Endothelial cell of umbilical vein (primary cell): ENCODE measurements around the gene IL31RA. TPM values are rescaled to one million over a fixed set of nuclear protein-coding genes. Genes with fewer than 3 reads are reported as not detected.

Source experiments
- BruUV-seq: library from RNA; stranded (reverse); fragments of 400-500 nt; replicated peaks from 2 replicates; lab custom pipeline; 2021; lab: Mats Ljungman, UMichigan
- CTCF ChIA-PET: fragments of 300-600, 350-600 bp; sonication (Branson Sonifier 250); formaldehyde crosslinking; loops from one replicate; lab custom pipeline; 2021; ENCODE audit warnings: antibody characterized with exemption, inconsistent platforms; lab: Charles Lee
- POLR2A ChIA-PET: fragments of 300-600, 350-600 bp; sonication (Branson Sonifier 250); formaldehyde crosslinking; loops from one replicate; lab custom pipeline; 2021; ENCODE audit warnings: antibody characterized with exemption, inconsistent platforms; lab: Charles Lee
- DNase-seq: peaks from one replicate; pipeline ENCODE4 v3.0.0-alpha.2; 2011; ENCODE audit warnings: low read depth, low spot score
- FAIRE-seq: peaks from 2 replicates; lab custom pipeline; 2011; peaks lifted over from hg19 to GRCh38; lab: Jason Lieb, UNC
- H2AFZ ChIP-seq: 2 replicates; pipeline ENCODE4 v1.6.0; 2012; ENCODE audit warnings: low read depth, low read length, control low read depth, inconsistent platforms
- H3K27ac ChIP-seq: 2 replicates; pipeline ENCODE4 v1.5.1; 2011; ENCODE audit warnings: low read depth, mild to moderate bottlenecking, control low read depth, low read length, moderate library complexity; ENCODE audit not compliant: insufficient read depth
- H3K27me3 ChIP-seq, 2 experiments: 2 replicates each; pipeline versions ENCODE4 v1.6.0 to v1.6.1; 2011; ENCODE audit warnings: low read length in 2 of 2, mixed read lengths in 1 of 2; ENCODE audit not compliant: control insufficient read depth in 2 of 2, insufficient read depth in 2 of 2
- H3K36me3 ChIP-seq, 2 experiments: 2 replicates in 1 of 2; 3 replicates in 1 of 2; pipeline ENCODE4 v1.5.1; 2011; ENCODE audit warnings: low read length in 2 of 2, mild to moderate bottlenecking in 1 of 2, moderate library complexity in 1 of 2; ENCODE audit not compliant: control insufficient read depth in 2 of 2, insufficient read depth in 2 of 2; ENCODE audit errors: extremely low read depth in 1 of 2
- H3K4me1 ChIP-seq: 3 replicates; pipeline ENCODE4 v1.5.1; 2011; ENCODE audit warnings: mild to moderate bottlenecking, low read length; ENCODE audit not compliant: control insufficient read depth, insufficient read depth; ENCODE audit errors: extremely low read depth
- H3K4me2 ChIP-seq: 2 replicates; pipeline ENCODE4 v1.6.1; 2011; ENCODE audit warnings: low read length, control low read depth, mixed read lengths; ENCODE audit not compliant: insufficient read depth
- H3K4me3 ChIP-seq, 3 experiments: fragments of 200-600 bp in 1 of 3; sonication (generic), shearing (Covaris generic) in 1 of 3; replicated peaks in 1 of 3; 2 replicates each; pipeline ENCODE4 v1.5.1; 2011 to 2016; ENCODE audit warnings: control low read depth in 3 of 3, low read length in 3 of 3, mild to moderate bottlenecking in 2 of 3, inconsistent platforms in 1 of 3, low read depth in 1 of 3, moderate library complexity in 1 of 3; ENCODE audit not compliant: insufficient read depth in 1 of 3
- H3K79me2 ChIP-seq: 2 replicates; pipeline ENCODE4 v1.6.0; 2012; ENCODE audit warnings: low read length, inconsistent platforms; ENCODE audit not compliant: control insufficient read depth, insufficient read depth
- H3K9ac ChIP-seq: replicated peaks from 2 replicates; pipeline ENCODE3; 2011; ENCODE audit warnings: low read length, control low read depth; ENCODE audit not compliant: insufficient read depth; ENCODE audit errors: extremely low read depth
- H3K9me1 ChIP-seq: replicated peaks from 3 replicates; pipeline ENCODE4 v1.6.0; 2011; ENCODE audit warnings: mild to moderate bottlenecking, low read length; ENCODE audit not compliant: control insufficient read depth, insufficient read depth; ENCODE audit errors: extremely low read depth
- H3K9me3 ChIP-seq: replicated peaks from 2 replicates; pipeline ENCODE4 v1.5.1; 2012; ENCODE audit warnings: low read length, inconsistent platforms; ENCODE audit not compliant: control insufficient read depth, insufficient read depth
- H4K20me1 ChIP-seq: replicated peaks from 2 replicates; pipeline ENCODE3; 2011; ENCODE audit warnings: mild to moderate bottlenecking, low read length; ENCODE audit not compliant: control insufficient read depth, insufficient read depth; ENCODE audit errors: extremely low read depth
- EZH2 ChIP-seq: IDR thresholded peaks from 2 replicates; pipeline ENCODE4 v1.6.1; 2012; ENCODE audit warnings: borderline replicate concordance, low read depth, mild to moderate bottlenecking, moderate library complexity, low read length, inconsistent platforms; ENCODE audit not compliant: severe bottlenecking
- FOS ChIP-seq: IDR thresholded peaks from 2 replicates; pipeline ENCODE4 v1.6.1; 2011; ENCODE audit warnings: mild to moderate bottlenecking, low read length, moderate library complexity, borderline replicate concordance; ENCODE audit not compliant: insufficient read depth
- GATA2 ChIP-seq: IDR thresholded peaks from 2 replicates; pipeline ENCODE4 v1.7.0; 2011; ENCODE audit warnings: low read depth, mild to moderate bottlenecking, moderate library complexity, mixed read lengths, low read length; ENCODE audit not compliant: insufficient read length, insufficient read depth
- JUN ChIP-seq: IDR thresholded peaks from 2 replicates; pipeline ENCODE4 v1.6.1; 2011; ENCODE audit warnings: borderline replicate concordance, low read depth; ENCODE audit not compliant: insufficient read length, insufficient read depth
- MYC ChIP-seq: IDR thresholded peaks from one replicate; pipeline ENCODE4 v1.6.1; 2011; ENCODE audit warnings: mild to moderate bottlenecking, low read depth, low read length
- POLR2A ChIP-seq: IDR thresholded peaks from 2 replicates; pipeline ENCODE4 v1.6.1; 2012; ENCODE audit warnings: low read depth, mild to moderate bottlenecking, control low read depth, low read length
- POLR2AphosphoS5 ChIP-seq: IDR thresholded peaks from 2 replicates; pipeline ENCODE4 v1.6.1; 2012; ENCODE audit warnings: low read depth, mild to moderate bottlenecking, control low read depth, low read length, moderate library complexity; ENCODE audit not compliant: insufficient read depth
- dilution Hi-C: fragments of 300-500 bp; cut with MboI; formaldehyde crosslinking; loops from one replicate; pipeline ENCODE4 v1.15.0; 2019; ENCODE audit warnings: low sequenced_read_pairs; ENCODE audit not compliant: extremely low pct_ligation_motif_present
- intact Hi-C: fragments of 100-400 bp; cut with micrococcal nuclease; formaldehyde crosslinking; loops from one replicate; pipeline ENCODE4 v1.10.0; 2022
- polyA plus RNA-seq, 4 experiments: library from polyadenylated mRNA; depleted of rRNA in 3 of 4; stranded (reverse) in 3 of 4; unstranded in 1 of 4; fragments of >200 nt; gene quantifications; 2 replicates each; pipeline versions ENCODE4 v1.2.1 to v1.2.3, GENCODE V29; 2011 to 2012; ENCODE audit warnings: missing spikeins in 1 of 4
- total RNA-seq: library from RNA; stranded (reverse); gene quantifications from 2 replicates; pipeline ENCODE4 v1.2.3, GENCODE V29; 2021
- TF ChIP-seq, protein P1 (sequence below): IDR thresholded peaks from 2 replicates; pipeline ENCODE4 v1.6.1; 2011; ENCODE audit not compliant: insufficient read depth, insufficient read length
- TF ChIP-seq, protein P2 (sequence below), 2 donors: IDR thresholded peaks; 1 replicate in 1 of 2; 2 replicates in 1 of 2; pipeline ENCODE4 v1.5.1; 2011; ENCODE audit warnings: low read length in 2 of 2, mild to moderate bottlenecking in 2 of 2, moderate library complexity in 2 of 2, control low read depth in 1 of 2, inconsistent platforms in 1 of 2, low read depth in 1 of 2; ENCODE audit not compliant: insufficient read depth in 1 of 2; ENCODE audit errors: extremely low read depth in 1 of 2

Gene IL31RA
- total and polyA plus RNA-seq, 2 donors (not counting 3 experiments of a cell fraction or from before 2014, with no cell fraction given): 0.14 to 0.75 TPM

DNA sequence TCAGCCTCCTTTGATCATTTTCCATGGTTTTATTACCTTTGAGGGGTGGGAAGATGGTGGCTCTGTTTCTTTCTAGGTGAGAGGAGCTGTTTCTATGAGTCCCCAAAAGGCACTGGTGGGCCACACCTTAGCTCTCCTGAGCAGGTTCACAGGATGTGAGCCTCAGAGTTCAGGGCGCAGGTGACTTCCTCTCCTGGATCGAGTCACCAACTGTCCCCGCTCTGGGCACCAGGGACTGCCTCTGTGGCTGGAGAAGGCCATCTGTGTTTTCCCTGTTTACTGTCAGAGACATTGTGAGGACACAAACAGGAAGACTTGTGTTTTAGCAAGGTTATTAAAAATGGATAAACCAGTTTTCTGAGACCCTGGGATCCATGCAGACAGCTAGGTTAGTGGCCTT, 68.5 kb downstream of the IL31RA start:
- TF ChIP-seq FOS: no peak
- TF ChIP-seq, protein P1, sequence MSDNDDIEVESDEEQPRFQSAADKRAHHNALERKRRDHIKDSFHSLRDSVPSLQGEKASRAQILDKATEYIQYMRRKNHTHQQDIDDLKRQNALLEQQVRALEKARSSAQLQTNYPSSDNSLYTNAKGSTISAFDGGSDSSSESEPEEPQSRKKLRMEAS: no peak
- no peak for TF ChIP-seq EZH2
- no peak for TF ChIP-seq MYC
- no peak for TF ChIP-seq GATA2
- TF ChIP-seq JUN: no peak
- TF ChIP-seq POLR2AphosphoS5: no peak
- TF ChIP-seq POLR2A: no peak
- TF ChIP-seq, protein P2, sequence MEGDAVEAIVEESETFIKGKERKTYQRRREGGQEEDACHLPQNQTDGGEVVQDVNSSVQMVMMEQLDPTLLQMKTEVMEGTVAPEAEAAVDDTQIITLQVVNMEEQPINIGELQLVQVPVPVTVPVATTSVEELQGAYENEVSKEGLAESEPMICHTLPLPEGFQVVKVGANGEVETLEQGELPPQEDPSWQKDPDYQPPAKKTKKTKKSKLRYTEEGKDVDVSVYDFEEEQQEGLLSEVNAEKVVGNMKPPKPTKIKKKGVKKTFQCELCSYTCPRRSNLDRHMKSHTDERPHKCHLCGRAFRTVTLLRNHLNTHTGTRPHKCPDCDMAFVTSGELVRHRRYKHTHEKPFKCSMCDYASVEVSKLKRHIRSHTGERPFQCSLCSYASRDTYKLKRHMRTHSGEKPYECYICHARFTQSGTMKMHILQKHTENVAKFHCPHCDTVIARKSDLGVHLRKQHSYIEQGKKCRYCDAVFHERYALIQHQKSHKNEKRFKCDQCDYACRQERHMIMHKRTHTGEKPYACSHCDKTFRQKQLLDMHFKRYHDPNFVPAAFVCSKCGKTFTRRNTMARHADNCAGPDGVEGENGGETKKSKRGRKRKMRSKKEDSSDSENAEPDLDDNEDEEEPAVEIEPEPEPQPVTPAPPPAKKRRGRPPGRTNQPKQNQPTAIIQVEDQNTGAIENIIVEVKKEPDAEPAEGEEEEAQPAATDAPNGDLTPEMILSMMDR (IDR thresholded peaks at IDR 0.05; ENCODE audit: extremely low read depth in 1 of 2, insufficient read depth in 1 of 2, low read depth in 1 of 2, low read length in 2 of 2): no peak
- CTCF ChIA-PET: no interaction called here
- DNase-seq: no peak
- dilution Hi-C loops: no loop called here
- H3K9me1 ChIP-seq: no peaks in the 10 kb centered on the region
- FAIRE-seq: no peak
- H3K4me3 ChIP-seq: no peak overlapping the region
- BruUV-seq: no TSS peak
- no peaks in the 10 kb centered on the region for H3K79me2 ChIP-seq
- H3K4me2 ChIP-seq: no peak overlapping the region
- no peaks in the 10 kb centered on the region for H3K9me3 ChIP-seq
- POLR2A ChIA-PET: no interaction called here
- peaks cover 25% of the 10 kb centered on the region for H3K4me1 ChIP-seq
- H2AFZ ChIP-seq: no peak overlapping the region
- no peaks in the 10 kb centered on the region for H3K27me3 ChIP-seq
- H3K27ac ChIP-seq: no peak overlapping the region
- intact Hi-C loops: loop anchor here (1.0 to 10.0 kb wide), 6 partner anchors 229 to 747 kb away; partner anchors contain the start of genes CDC20B and PLPP1
- H3K36me3 ChIP-seq: no peaks in the 10 kb centered on the region
- no peaks in the 10 kb centered on the region for H4K20me1 ChIP-seq
- H3K9ac ChIP-seq: no peak overlapping the region
